HG03378 (cell line): ENCODE data around the gene C10orf53.
"Not testable (repeated sequence)": the region's sequence is repeated elsewhere in the genome, so short reads cannot be mapped to it uniquely, and the experiment has no call there.

Source experiments
- ATAC-seq: cut with Tn5 transposase; IDR thresholded peaks from one replicate; pipeline ENCODE4 v1.9.1; 2021; ENCODE audit warnings: mild to moderate bottlenecking, moderate library complexity; ENCODE audit not compliant: unreplicated experiment

The C10orf53 gene

DNA sequence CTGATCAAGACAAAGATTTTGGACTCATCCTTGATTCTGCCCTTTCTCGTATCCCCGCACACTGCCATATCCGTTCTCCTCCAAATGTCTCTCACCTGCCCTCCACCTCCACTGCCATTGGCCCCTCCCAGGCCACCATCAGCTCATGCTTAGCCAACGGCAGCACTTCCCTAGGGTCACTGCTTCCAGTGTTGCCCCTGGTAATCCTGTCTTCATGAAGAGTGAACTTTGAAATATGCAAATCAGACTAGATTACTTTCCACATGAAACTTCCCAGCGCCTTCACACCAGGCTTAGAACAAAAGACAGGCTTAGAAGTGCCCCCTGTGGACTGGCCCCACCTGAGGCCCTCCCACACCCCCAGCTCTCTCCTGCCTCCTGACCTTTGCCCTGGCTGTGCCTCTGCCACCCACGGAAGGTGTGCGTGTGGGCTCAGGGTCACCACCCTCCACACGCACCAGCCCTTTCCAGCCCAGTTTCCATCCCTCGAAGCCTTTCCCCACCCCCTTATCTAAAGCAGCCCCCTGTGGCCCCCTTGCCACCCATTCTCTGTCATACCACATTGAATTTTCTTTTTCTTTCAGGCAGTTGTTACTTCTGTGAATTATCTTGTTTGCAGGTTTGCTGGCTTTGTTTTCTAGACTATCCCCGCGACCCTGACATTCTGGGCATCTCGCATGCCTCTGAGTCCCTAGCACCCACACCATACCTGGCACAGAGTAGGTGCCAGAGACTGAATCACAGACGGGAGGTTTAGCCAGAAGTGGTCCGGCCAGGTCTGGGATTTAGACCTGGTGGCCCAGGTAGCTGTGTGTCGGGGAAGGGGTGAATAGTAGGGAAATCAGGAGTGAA, 26.8 kb upstream of the C10orf53 start:
- ATAC-seq, result no peak

DNA sequence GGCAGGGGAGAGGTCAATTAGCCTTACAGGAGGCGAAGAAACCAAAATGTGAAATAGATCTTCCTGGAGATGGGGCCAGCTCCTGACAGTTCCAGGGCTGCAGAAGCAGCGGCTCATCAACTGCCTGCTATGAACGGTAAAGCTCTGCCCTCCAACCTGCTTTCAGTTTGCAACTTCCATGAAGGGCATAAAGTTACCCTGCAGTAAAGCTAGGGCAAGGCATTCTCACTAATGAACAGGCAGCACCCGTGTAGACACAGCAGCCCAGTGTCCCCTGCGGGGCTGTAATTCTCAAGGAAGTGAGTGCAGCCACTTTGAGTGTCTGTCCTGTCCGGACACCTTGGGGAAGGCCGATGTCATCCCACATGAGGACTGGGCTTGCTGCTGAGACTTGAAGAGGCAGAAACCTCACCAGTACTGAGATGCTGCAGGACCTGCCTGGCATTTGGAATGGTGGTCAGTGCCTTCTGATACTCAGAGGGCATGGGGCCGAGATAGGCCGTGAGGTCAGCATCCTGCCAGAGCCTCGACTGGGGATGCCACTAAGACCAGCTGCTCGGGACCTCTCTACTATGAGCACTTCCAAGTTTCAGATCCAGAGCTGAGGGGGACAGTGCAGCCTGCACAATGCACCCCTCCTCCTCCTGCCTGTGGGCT, 26.1 kb upstream of the C10orf53 start:
- ATAC-seq, result no peak

- no peak for ATAC-seq
Observed at GRCh38 chr10:49654036-49654693, 25.3 kb upstream of the C10orf53 start.

DNA sequence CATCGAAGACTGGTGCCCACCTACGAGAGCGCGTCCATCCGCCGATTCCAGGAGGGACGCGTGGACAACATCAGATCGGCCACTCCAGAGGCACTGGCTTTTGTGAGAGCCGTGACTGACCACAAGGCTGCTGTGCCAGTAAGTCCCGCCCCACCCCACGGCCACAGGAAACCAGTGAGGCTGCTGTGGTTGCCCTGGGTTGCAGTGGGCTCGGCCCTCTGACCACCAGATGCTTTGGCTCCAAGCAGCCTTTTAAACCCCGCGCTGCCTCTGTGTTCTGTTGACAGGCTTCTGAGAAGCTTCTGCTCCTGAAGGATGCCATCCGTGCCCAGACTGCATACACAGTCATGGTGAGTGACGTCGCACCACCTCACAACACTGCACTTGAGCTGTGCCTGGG, 24.4 kb upstream of the C10orf53 start:
- no peak for ATAC-seq

- no peak for ATAC-seq
Observed at GRCh38 chr10:49656845-49657493, 22.5 kb upstream of the C10orf53 start.

DNA sequence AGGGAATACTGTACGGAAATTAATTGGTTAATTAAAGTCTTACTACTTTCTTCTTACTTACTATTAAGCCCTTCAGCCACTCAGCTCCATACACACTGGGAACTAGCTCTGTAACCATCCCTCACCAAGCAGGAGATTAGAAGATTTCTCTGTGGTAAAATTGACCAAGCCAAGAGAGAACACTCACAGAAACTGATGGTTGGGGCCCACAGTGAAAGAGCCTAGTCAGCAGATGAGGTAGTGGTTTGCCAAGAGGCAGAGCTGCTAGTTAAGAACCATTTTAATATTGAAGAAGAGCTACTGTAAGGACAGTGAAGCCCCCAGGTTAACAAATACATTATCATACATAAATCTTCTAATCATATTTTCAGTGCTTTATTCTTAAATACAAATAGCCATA, 21.8 kb upstream of the C10orf53 start:
- no peak for ATAC-seq

DNA sequence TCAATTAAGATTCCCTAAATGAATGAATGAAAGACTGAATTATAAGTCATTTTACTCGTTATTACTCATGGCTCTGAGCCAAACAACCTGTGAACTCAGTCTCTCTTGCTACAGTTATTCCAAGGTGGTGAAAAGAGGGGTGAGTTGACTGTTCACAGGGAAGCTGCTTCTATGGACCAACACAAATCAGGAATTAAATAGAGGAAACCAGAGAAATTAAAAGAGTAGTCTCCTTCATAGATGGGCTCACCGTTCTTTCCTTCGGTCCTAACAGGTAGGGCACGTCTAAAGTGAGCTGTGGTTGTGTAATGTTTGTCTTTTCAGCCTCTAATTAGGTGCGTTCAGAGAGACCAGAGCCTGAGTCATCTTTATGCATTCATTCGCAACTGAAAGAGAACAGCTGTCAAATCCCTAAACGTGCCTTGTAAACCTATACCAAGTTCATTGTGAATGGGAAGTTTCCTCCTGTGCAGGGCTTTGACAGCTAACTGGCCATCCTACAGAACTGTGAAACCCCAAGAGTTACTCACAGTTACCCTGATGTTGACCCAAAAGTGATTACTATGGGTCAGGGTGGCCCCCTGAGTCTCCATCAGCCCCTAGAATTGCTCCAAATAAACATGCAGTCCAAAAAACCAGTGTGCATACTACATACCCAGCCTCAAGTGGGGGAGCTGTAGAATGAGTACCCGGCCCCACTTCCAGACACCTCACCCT, 18.2 kb upstream of the C10orf53 start:
- ATAC-seq, result no peak

- ATAC-seq, result no peak
Observed at GRCh38 chr10:49662169-49662830, 17.2 kb upstream of the C10orf53 start.

DNA sequence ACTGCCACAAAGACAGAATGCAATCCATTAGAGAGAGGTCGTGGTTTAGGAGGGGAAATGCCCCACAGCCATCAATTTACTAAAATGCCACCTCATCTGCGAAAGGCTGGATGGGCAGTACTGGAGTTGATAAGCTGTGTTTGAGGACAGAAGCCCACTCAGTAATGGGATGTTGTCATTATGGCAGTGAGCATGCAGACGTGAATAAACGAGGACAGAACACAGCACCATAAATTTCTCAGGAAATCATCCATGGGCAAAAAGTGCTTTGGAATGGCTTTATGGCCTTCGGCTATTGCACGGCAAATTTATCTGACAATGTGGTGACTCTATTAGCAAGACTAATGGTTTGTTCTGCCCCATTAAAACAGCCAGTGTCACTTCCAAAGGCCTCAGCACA, 15.9 kb upstream of the C10orf53 start:
- ATAC-seq, result no peak

- no peak for ATAC-seq
Observed at GRCh38 chr10:49664006-49664841, 15.2 kb upstream of the C10orf53 start.

GRCh38 chr10:49664842-49665355, 14.6 kb upstream of the C10orf53 start:
- no peak for ATAC-seq

DNA sequence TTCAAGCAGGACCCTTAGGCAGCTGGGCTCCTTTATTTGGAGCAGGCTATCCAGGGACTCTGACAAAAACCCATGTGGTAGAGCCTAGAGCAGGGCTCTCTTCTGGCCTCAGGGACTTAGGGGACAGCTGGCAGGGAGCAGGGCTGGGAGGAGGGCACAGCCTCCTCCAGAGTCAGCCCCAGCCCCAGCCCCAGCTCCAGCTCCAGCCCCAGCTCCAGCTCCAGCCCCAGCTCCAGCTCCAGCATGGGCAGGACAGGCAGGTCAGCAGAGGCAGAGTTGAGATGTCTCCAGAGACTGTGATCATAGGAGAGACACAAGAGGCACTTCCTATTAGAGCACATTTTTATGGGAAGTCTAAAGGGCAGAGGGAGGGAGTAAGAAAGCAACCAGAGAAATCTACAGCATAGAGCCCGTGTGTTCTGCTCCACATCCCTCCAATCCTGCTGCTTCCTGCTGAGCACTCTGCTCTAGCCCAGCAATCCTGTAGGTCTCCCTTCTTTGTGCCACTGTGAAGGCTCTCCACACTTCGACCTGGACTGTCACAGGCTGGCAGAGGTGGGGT, 13.3 kb upstream of the C10orf53 start:
- no peak for ATAC-seq

GRCh38 chr10:49666685-49667084, 12.8 kb upstream of the C10orf53 start:
- no peak for ATAC-seq

DNA sequence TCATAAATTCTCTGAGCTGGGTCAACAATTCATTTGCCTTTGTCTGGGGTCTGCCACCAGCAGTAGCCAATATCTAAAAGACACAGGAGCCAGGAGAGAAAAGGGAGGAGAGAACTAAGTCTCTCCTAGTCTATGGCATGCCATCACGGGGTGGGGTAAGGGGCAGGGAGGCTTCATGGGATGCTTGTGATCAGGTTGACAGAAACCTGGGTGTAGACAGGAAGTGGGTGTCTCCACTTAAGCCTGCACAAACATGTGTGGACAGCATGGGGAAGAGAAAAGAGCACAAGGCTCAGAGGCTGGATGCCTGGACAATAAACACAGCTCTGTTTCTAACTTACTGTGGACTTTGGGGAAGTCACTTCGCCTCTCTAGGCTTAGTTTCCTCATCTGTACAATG, 11.5 kb upstream of the C10orf53 start:
- ATAC-seq, result no peak

DNA sequence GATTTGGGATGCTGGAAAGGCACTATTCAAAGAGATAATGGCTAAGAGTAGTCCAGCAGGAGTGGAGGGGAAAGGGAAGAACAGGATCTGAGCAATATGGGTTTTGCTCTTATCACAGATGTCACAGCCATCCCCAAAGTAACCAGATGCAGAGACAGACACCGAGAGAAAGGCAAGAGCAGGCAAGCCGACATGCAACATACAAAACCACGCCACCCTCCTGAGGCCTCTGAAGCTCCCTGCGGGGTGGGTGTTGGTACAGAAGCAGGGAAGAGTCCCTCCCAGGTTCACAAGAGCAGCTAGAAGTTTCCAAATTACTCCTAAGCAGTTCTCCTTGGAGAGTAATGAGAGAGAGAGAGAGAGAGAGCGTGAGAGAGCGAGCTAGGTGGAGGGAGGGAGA, 10.8 kb upstream of the C10orf53 start:
- ATAC-seq, result no peak

DNA sequence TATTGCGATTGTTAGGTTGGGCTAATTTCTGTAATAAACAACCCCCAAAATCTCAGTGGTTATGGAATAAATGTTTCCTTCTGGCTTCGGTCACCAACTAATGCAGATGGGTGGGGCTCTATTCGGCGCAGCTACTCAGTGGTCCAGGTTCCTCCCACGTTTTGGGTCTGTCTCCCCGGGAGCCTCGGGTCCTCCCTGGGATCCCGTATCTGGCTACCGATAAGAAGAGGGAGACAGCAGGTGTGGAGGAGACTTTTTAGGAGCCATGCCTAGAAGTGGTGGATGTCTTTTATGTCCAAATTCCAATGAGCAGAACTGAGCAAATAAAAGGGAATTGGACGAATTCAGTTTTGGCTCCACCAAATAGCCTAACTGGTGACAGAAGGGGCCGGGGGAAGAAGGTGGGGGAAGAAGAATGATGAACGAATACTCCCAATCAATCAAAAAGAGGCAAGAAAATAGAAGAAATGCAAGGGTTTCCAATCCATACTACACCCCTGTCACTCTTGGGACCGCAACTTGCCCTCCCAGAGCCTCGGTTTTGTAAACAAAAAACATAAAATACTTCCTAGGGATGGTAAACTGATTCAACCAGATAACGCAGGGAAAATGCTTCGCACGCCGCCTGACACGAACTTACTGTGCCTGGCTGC, 498 bp upstream of the C10orf53 start:
- ATAC-seq, result no peak

DNA sequence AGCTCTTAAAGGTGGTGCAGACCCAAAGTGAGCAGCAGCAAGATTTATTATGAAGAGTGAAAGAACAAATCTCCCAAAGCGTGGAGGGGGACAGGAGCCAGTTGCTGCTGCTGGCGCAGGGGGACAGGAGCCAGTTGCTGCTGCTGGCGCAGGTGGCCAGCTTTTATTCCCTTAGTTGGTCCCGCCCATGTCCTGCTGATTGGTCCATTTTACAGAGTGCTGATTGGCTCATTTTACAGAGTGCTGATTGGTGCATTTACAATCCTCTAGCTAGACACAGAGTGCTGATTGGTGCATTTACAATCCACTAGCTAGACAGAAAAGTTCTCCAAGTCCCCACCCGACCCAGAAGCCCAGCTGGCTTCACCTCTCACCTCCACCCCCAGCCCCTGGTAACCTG, 3.0 kb downstream of the C10orf53 start:
- ATAC-seq, result not testable (repeated sequence)

DNA sequence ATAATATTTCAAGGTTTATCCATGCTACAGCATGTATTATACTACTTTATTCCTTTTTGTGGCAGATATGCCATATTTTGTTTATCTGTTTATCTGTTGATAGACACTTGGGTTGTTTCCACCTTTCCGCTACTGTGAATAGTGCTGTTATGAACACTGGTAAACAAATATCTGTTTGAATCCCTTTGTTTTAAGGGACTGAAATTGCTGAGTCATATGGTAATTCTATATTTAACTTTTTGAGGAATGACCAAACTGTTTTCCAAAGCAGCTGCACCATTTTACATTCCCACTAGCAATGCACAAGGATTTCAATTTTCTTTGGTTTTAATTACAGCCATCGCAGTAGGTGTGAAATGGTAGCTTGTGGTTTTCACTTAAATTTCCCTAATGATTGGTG, 3.4 kb downstream of the C10orf53 start:
- ATAC-seq, result no peak
